Keratinocyte (primary cell): ENCODE results near the gene NME7. TPM values are rescaled to one million over a fixed set of nuclear protein-coding genes. Genes with fewer than 3 reads are reported as not detected.

Experiments
- DNase-seq: peaks from one replicate; pipeline ENCODE4 v3.0.0-alpha.2; 2011; ENCODE audit warnings: low read depth, missing footprints, low spot score
- FAIRE-seq: peaks from 2 replicates; lab custom pipeline; 2011; peaks lifted over from hg19 to GRCh38; lab: Jason Lieb, UNC
- H2AFZ ChIP-seq: 2 replicates; pipeline ENCODE4 v1.6.0; 2012; ENCODE audit warnings: low read length, control low read depth, inconsistent platforms; ENCODE audit not compliant: control insufficient read depth
- H3K27ac ChIP-seq: 2 replicates; pipeline ENCODE4 v1.5.1; 2011; ENCODE audit warnings: low read length; ENCODE audit not compliant: control insufficient read depth, insufficient read depth
- H3K27me3 ChIP-seq: 3 replicates; pipeline ENCODE4 v1.6.0; 2011; ENCODE audit warnings: low read length; ENCODE audit not compliant: control insufficient read depth, insufficient read depth; ENCODE audit errors: extremely low read depth
- H3K36me3 ChIP-seq, 2 experiments: 2 replicates in 1 of 2; 3 replicates in 1 of 2; pipeline ENCODE4 v1.5.1; 2011; ENCODE audit warnings: low read length in 2 of 2, mild to moderate bottlenecking in 1 of 2; ENCODE audit not compliant: control insufficient read depth in 2 of 2, insufficient read depth in 2 of 2; ENCODE audit errors: extremely low read depth in 1 of 2
- H3K4me1 ChIP-seq: 3 replicates; pipeline ENCODE4 v1.5.1; 2011; ENCODE audit warnings: low read length; ENCODE audit not compliant: control insufficient read depth, insufficient read depth; ENCODE audit errors: extremely low read depth
- H3K4me2 ChIP-seq: 3 replicates; pipeline ENCODE4 v1.6.0; 2011; ENCODE audit warnings: low read depth, low read length; ENCODE audit not compliant: control insufficient read depth, insufficient read depth; ENCODE audit errors: extremely low read depth
- H3K4me3 ChIP-seq, 3 experiments: fragments of 200-600 bp in 1 of 3; sonication (generic) in 1 of 3; 2 replicates in 2 of 3; 3 replicates in 1 of 3; pipeline ENCODE4 v1.5.1; 2011 to 2016; ENCODE audit warnings: low read length in 3 of 3, mild to moderate bottlenecking in 3 of 3, control low read depth in 2 of 3, inconsistent platforms in 1 of 3, low read depth in 1 of 3, mixed read lengths in 1 of 3, mixed run types in 1 of 3, moderate library complexity in 1 of 3; ENCODE audit not compliant: control insufficient read depth in 2 of 3, insufficient read depth in 2 of 3; ENCODE audit errors: extremely low read depth in 1 of 3
- H3K79me2 ChIP-seq: 2 replicates; pipeline ENCODE4 v1.6.0; 2012; ENCODE audit warnings: low read length; ENCODE audit not compliant: control insufficient read depth, insufficient read depth
- H3K9ac ChIP-seq: 3 replicates; pipeline ENCODE4 v1.6.0; 2011; ENCODE audit warnings: low read length; ENCODE audit not compliant: control insufficient read depth, insufficient read depth; ENCODE audit errors: extremely low read depth
- H3K9me1 ChIP-seq: 3 replicates; pipeline ENCODE4 v1.6.0; 2011; ENCODE audit warnings: low read length; ENCODE audit not compliant: control insufficient read depth, insufficient read depth; ENCODE audit errors: extremely low read depth
- H3K9me3 ChIP-seq: 2 replicates; pipeline ENCODE4 v1.5.1; 2012; ENCODE audit warnings: low read depth, low read length; ENCODE audit not compliant: control insufficient read depth
- H4K20me1 ChIP-seq: 3 replicates; pipeline ENCODE4 v1.6.0; 2011; ENCODE audit warnings: low read length; ENCODE audit not compliant: control insufficient read depth, insufficient read depth; ENCODE audit errors: extremely low read depth
- CTCF ChIP-seq, 3 experiments: IDR thresholded peaks in 1 of 3; conservative IDR thresholded peaks in 1 of 3; optimal IDR thresholded peaks in 1 of 3; 2 replicates in 2 of 3; 3 replicates in 1 of 3; pipeline versions ENCODE3 to v1.5.1; 2011; ENCODE audit warnings: low read length in 3 of 3, mild to moderate bottlenecking in 3 of 3, moderate library complexity in 2 of 3, control low read depth in 1 of 3, inconsistent platforms in 1 of 3; ENCODE audit not compliant: insufficient read depth in 2 of 3; ENCODE audit errors: extremely low read depth in 1 of 3
- EZH2 ChIP-seq: IDR thresholded peaks from one replicate; pipeline ENCODE4 v1.6.1; 2012; ENCODE audit warnings: inconsistent platforms, mild to moderate bottlenecking, low read length, moderate library complexity
- dilution Hi-C: fragments of 300-500 bp; cut with MboI; formaldehyde crosslinking; loops from one replicate; pipeline ENCODE4 v1.7.0; 2020; ENCODE audit warnings: low sequenced_read_pairs; ENCODE audit not compliant: extremely low pct_ligation_motif_present
- polyA plus RNA-seq, 5 experiments: library from polyadenylated mRNA; depleted of rRNA in 3 of 5; stranded (reverse) in 3 of 5; stranded (forward) in 1 of 5; unstranded in 1 of 5; fragments of >200 nt; gene quantifications; 1 replicate in 1 of 5; 2 replicates in 3 of 5; 3 replicates in 1 of 5; pipeline versions ENCODE4 v1.2.1 to v1.2.3, GENCODE V29; 2011 to 2012; ENCODE audit warnings: missing spikeins in 2 of 5, low read depth in 1 of 5, low replicate concordance in 1 of 5

Gene NME7
- polyA plus RNA-seq, 1 donor (not counting 4 experiments of a cell fraction or from before 2014, with no cell fraction given), result 52.9 TPM

GRCh38 chr1:169298441-169298840 lies 69.2 kb downstream of the NME7 start:
- no peaks in the 10 kb centered on the region for H3K4me1 ChIP-seq
- no peaks in the 10 kb centered on the region for H3K79me2 ChIP-seq
- TF ChIP-seq CTCF (optimal IDR thresholded peaks at IDR 0.05 in 1 of 3, IDR thresholded peaks at IDR 0.05 in 1 of 3, conservative IDR thresholded peaks at IDR 0.05 in 1 of 3; ENCODE audit: extremely low read depth in 1 of 3, insufficient read depth in 2 of 3, low read length in 3 of 3) (no peak), EZH2 (no peak)
- no peaks in the 10 kb centered on the region for H3K9me3 ChIP-seq
- no peaks in the 10 kb centered on the region for H3K27me3 ChIP-seq
- dilution Hi-C loops, result no loop called here
- H3K9ac ChIP-seq, result no peak overlapping the region
- H3K4me3 ChIP-seq, result no peak overlapping the region
- no peaks in the 10 kb centered on the region for H3K9me1 ChIP-seq
- H4K20me1 ChIP-seq, result no peaks in the 10 kb centered on the region
- FAIRE-seq, result no peak
- no peak overlapping the region for H2AFZ ChIP-seq
- no peak overlapping the region for H3K27ac ChIP-seq
- no peak overlapping the region for H3K4me2 ChIP-seq
- no peak for DNase-seq
- no peaks in the 10 kb centered on the region for H3K36me3 ChIP-seq

GRCh38 chr1:169295846-169296245 lies 71.8 kb downstream of the NME7 start:
- H2AFZ ChIP-seq, result no peak overlapping the region
- dilution Hi-C loops, result no loop called here

More at GRCh38 chr1:169295846-169296245, 71.8 kb downstream of the NME7 start:
- Histone ChIP-seq H3K36me3 (no peaks in the 10 kb centered on the region), H3K27me3 (no peaks in the 10 kb centered on the region), H4K20me1 (no peaks in the 10 kb centered on the region), H3K79me2 (no peaks in the 10 kb centered on the region), H3K4me1 (no peaks in the 10 kb centered on the region), H3K4me3 (no peak overlapping the region), H3K9me1 (no peaks in the 10 kb centered on the region), H3K9ac (no peak overlapping the region), H3K27ac (no peak overlapping the region), H3K4me2 (no peak overlapping the region), H3K9me3 (no peaks in the 10 kb centered on the region)
- TF ChIP-seq CTCF (optimal IDR thresholded peaks at IDR 0.05 in 1 of 3, IDR thresholded peaks at IDR 0.05 in 1 of 3, conservative IDR thresholded peaks at IDR 0.05 in 1 of 3; ENCODE audit: extremely low read depth in 1 of 3, insufficient read depth in 2 of 3, low read length in 3 of 3), result no peak
- no peak for DNase-seq
- FAIRE-seq, result no peak
